HCT116 (cell line): ENCODE data around the gene SND1.

Source experiments
- CEBPB ChIP-seq: IDR thresholded peaks from 2 replicates; pipeline ENCODE4 v1.6.1; 2012; ENCODE audit warnings: low read depth
- EZH2 ChIP-seq: fragments of 200-600 bp; sonication (generic); IDR thresholded peaks from 2 replicates; pipeline ENCODE4 v1.6.1; 2017; ENCODE audit warnings: antibody characterized with exemption, mixed run types
- FOSL1 ChIP-seq: IDR thresholded peaks from 2 replicates; pipeline ENCODE4 v1.6.1; 2012; ENCODE audit warnings: low read depth
- JUND ChIP-seq: IDR thresholded peaks from 2 replicates; pipeline ENCODE4 v1.6.1; 2012
- POLR2A ChIP-seq: IDR thresholded peaks from 2 replicates; pipeline ENCODE4 v1.7.0; 2011; ENCODE audit warnings: borderline replicate concordance; ENCODE audit not compliant: insufficient read depth, insufficient read length; ENCODE audit errors: extremely low read depth
- POLR2AphosphoS5 ChIP-seq: IDR thresholded peaks from 2 replicates; pipeline ENCODE4 v1.6.1; 2011; ENCODE audit warnings: mild to moderate bottlenecking, low read depth, low read length, moderate library complexity
- YY1 ChIP-seq: IDR thresholded peaks from 2 replicates; pipeline ENCODE4 v1.6.1; 2011; ENCODE audit warnings: low read length, low read depth, moderate library complexity, mild to moderate bottlenecking; ENCODE audit not compliant: insufficient replicate concordance; ENCODE audit errors: extremely low read depth
- ZFX ChIP-seq: fragments of 450-650 bp; IDR thresholded peaks from 2 replicates; pipeline ENCODE4 v1.6.1; 2017
- ZNF274 ChIP-seq: fragments of 200-500 bp; sonication (Bioruptor generic); IDR thresholded peaks from 2 replicates; pipeline ENCODE4 v1.6.1; 2014; ENCODE audit warnings: mild to moderate bottlenecking, low read depth, low read length, inconsistent platforms
- TF ChIP-seq, protein P1 (sequence below), 3 experiments: fragments of 200-600 bp in 1 of 3; sonication (generic) in 1 of 3; IDR thresholded peaks in 2 of 3; conservative IDR thresholded peaks in 1 of 3; 2 replicates each; pipeline ENCODE4 v1.5.1; 2012 to 2017; ENCODE audit warnings: low read depth in 2 of 3, low read length in 2 of 3, antibody characterized with exemption in 1 of 3, borderline replicate concordance in 1 of 3, control low read depth in 1 of 3, mild to moderate bottlenecking in 1 of 3, mixed read lengths in 1 of 3, mixed run types in 1 of 3, moderate library complexity in 1 of 3; ENCODE audit not compliant: insufficient read depth in 1 of 3
- TF ChIP-seq, protein P2 (sequence below): IDR thresholded peaks from 2 replicates; pipeline ENCODE4 v1.6.1; 2012
- TF ChIP-seq, protein P3 (sequence below): IDR thresholded peaks from 2 replicates; pipeline ENCODE4 v1.6.1; 2012
- TF ChIP-seq, protein P4 (sequence below): IDR thresholded peaks from 2 replicates; pipeline ENCODE4 v1.6.1; 2011; ENCODE audit warnings: mild to moderate bottlenecking, low read length, moderate library complexity; ENCODE audit not compliant: insufficient replicate concordance; ENCODE audit errors: extremely low read depth

DNA sequence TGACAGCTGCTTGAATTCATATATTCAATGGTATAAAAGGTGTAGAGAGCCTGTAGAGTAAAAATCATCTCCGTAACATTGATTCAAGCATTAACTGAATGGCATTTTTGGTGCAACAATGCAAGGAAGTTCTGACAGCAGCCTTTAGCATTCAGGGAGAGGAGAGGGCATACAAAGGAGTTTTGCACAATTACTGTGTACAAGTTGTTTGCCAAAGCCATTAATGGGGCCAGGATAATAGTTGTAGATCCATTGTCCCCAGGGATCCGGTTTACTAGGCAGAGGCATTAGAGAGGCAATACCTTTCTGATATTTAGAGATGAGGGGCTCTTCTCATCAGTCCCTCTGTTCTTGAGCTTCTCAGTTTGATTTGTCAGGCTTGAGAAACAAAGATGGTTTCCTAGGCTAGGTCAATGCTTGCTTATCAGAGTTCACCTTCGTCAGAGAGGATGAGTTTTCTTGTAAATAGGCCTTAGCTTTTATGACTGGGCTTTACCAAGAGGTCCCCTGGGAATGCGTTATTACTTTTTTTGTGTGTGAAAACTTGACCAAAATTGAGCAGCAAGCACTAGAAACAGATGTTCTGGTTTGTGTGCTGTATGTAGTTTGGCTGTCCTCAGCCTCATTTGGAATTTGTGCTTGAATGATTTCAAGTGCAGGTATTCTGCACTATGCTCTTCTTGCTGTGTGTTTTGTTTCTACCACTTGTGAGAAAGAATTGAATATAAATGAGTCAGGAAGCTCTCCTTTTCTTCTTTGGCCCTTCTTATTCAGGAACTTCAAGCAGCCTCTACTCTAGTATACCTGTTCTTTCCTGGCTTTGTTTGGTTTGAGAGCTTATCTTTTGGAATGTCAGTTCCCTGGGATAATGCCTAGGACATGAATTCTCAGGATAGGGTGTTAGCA, 32.0 kb downstream of the SND1 start:
- TF ChIP-seq, protein P1, sequence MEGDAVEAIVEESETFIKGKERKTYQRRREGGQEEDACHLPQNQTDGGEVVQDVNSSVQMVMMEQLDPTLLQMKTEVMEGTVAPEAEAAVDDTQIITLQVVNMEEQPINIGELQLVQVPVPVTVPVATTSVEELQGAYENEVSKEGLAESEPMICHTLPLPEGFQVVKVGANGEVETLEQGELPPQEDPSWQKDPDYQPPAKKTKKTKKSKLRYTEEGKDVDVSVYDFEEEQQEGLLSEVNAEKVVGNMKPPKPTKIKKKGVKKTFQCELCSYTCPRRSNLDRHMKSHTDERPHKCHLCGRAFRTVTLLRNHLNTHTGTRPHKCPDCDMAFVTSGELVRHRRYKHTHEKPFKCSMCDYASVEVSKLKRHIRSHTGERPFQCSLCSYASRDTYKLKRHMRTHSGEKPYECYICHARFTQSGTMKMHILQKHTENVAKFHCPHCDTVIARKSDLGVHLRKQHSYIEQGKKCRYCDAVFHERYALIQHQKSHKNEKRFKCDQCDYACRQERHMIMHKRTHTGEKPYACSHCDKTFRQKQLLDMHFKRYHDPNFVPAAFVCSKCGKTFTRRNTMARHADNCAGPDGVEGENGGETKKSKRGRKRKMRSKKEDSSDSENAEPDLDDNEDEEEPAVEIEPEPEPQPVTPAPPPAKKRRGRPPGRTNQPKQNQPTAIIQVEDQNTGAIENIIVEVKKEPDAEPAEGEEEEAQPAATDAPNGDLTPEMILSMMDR (IDR thresholded peaks at IDR 0.05 in 2 of 3, conservative IDR thresholded peaks at IDR 0.05 in 1 of 3; ENCODE audit: borderline replicate concordance in 1 of 3, insufficient read depth in 1 of 3, low read depth in 2 of 3, low read length in 2 of 3) = no peak
- TF ChIP-seq POLR2AphosphoS5 (no peak), YY1 (no peak), POLR2A (no peak), ZNF274 (no peak), EZH2 (no peak), JUND (no peak), ZFX (no peak), FOSL1 (no peak), CEBPB (no peak)
- TF ChIP-seq, protein P2, sequence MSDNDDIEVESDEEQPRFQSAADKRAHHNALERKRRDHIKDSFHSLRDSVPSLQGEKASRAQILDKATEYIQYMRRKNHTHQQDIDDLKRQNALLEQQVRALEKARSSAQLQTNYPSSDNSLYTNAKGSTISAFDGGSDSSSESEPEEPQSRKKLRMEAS = no peak
- TF ChIP-seq, protein P3, sequence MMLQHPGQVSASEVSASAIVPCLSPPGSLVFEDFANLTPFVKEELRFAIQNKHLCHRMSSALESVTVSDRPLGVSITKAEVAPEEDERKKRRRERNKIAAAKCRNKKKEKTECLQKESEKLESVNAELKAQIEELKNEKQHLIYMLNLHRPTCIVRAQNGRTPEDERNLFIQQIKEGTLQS = no peak
- TF ChIP-seq, protein P4, sequence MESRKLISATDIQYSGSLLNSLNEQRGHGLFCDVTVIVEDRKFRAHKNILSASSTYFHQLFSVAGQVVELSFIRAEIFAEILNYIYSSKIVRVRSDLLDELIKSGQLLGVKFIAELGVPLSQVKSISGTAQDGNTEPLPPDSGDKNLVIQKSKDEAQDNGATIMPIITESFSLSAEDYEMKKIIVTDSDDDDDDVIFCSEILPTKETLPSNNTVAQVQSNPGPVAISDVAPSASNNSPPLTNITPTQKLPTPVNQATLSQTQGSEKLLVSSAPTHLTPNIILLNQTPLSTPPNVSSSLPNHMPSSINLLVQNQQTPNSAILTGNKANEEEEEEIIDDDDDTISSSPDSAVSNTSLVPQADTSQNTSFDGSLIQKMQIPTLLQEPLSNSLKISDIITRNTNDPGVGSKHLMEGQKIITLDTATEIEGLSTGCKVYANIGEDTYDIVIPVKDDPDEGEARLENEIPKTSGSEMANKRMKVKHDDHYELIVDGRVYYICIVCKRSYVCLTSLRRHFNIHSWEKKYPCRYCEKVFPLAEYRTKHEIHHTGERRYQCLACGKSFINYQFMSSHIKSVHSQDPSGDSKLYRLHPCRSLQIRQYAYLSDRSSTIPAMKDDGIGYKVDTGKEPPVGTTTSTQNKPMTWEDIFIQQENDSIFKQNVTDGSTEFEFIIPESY = no peak
